ENCODE data around the gene HNRNPUL2. TPM values are rescaled to one million over a fixed set of nuclear protein-coding genes. Genes with fewer than 3 reads are reported as not detected.

Gene HNRNPUL2
- polyA plus RNA-seq, 1 experiment, result 28.2 TPM

GRCh38 chr11:62727872-62728170 lies 564 bp upstream of the HNRNPUL2 start:
- Histone ChIP-seq H3K27me3 (ENCODE audit: control insufficient read depth, insufficient read depth, low read length) (no peaks in the 10 kb centered on the region), H3K4me3 (ENCODE audit: low read depth, low read length) (peak overlapping the region; percentile 99), H3K9me3 (ENCODE audit: control insufficient read depth, insufficient read depth, low read length) (no peaks in the 10 kb centered on the region; the same call in 1 of the 2 replicates), H3K27ac (ENCODE audit: low read depth, low read length) (peak overlapping the region; percentile 98)
- ChIA-PET POLR2A (interaction anchor here (0.6 to 3.7 kb wide), 28 partner anchors 11 to 1627 kb away, joined by 3 to 41 read pairs (median 5); partner anchors contain the start of genes C11orf98, CSKMT, EEF1G and INTS5), CTCF (interaction anchor here (0.5 to 1.8 kb wide), 3 partner anchors 22 to 59 kb away, joined by 3 to 5 read pairs (median 3); no protein-coding TSS in a partner anchor)
- TF ChIP-seq CTCF (IDR thresholded peaks at IDR 0.05; ENCODE audit: low read depth, low read length), result no peak
- peak; percentile 92 for DNase-seq (ENCODE audit: low read depth, low spot score)

- ChIA-PET CTCF (interaction anchor here (0.5 to 1.8 kb wide), 4 partner anchors 21 to 60 kb away, joined by 3 to 6 read pairs (median 4); no protein-coding TSS in a partner anchor), POLR2A (interaction anchor here (0.5 to 3.7 kb wide), 25 partner anchors 14 to 935 kb away, joined by 3 to 41 read pairs (median 4); partner anchors contain the start of genes C11orf98, CSKMT, EEF1G and GANAB)
- Histone ChIP-seq H3K27ac (ENCODE audit: low read depth, low read length) (peak overlapping the region; percentile 70), H3K27me3 (ENCODE audit: control insufficient read depth, insufficient read depth, low read length) (no peaks in the 10 kb centered on the region), H3K4me3 (ENCODE audit: low read depth, low read length) (peak overlapping the region; percentile 99), H3K9me3 (ENCODE audit: control insufficient read depth, insufficient read depth, low read length) (no peaks in the 10 kb centered on the region; the same call in 1 of the 2 replicates)
- no peak for DNase-seq (ENCODE audit: low read depth, low spot score)
- no peak for TF ChIP-seq CTCF (IDR thresholded peaks at IDR 0.05; ENCODE audit: low read depth, low read length)
These were observed 417 bp downstream of the HNRNPUL2 start for GRCh38 chr11:62726915-62727164.

GRCh38 chr11:62726156-62726914 lies 922 bp downstream of the HNRNPUL2 start:
- Histone ChIP-seq H3K27ac (ENCODE audit: low read depth, low read length) (peak overlapping the region; percentile 70), H3K27me3 (ENCODE audit: control insufficient read depth, insufficient read depth, low read length) (no peaks in the 10 kb centered on the region), H3K4me3 (ENCODE audit: low read depth, low read length) (peak overlapping the region; percentile 99), H3K9me3 (ENCODE audit: control insufficient read depth, insufficient read depth, low read length) (no peaks in the 10 kb centered on the region; the same call in 1 of the 2 replicates)
- no peak for TF ChIP-seq CTCF (IDR thresholded peaks at IDR 0.05; ENCODE audit: low read depth, low read length)
- ChIA-PET CTCF (interaction anchor here (0.6 to 1.8 kb wide), 2 partner anchors 43 to 60 kb away, joined by 3 to 5 read pairs; no protein-coding TSS in a partner anchor), POLR2A (interaction anchor here (0.7 to 3.7 kb wide), 14 partner anchors 17 to 935 kb away, joined by 3 to 41 read pairs (median 7); partner anchors contain the start of genes C11orf98, CSKMT, LBHD1 and LRRN4CL)
- no peak for DNase-seq (ENCODE audit: low read depth, low spot score)

GRCh38 chr11:62725646-62726045 lies 1.6 kb downstream of the HNRNPUL2 start:
- peak overlapping the region; percentile 99 for H3K4me3 ChIP-seq (ENCODE audit: low read depth, low read length)
- H3K27me3 ChIP-seq (ENCODE audit: control insufficient read depth, insufficient read depth, low read length), result no peaks in the 10 kb centered on the region
- DNase-seq (ENCODE audit: low read depth, low spot score), result no peak
- TF ChIP-seq CTCF (IDR thresholded peaks at IDR 0.05; ENCODE audit: low read depth, low read length), result no peak
- no peak overlapping the region for H3K27ac ChIP-seq (ENCODE audit: low read depth, low read length)
- ChIA-PET POLR2A (interaction anchor here (3.1 kb wide), 1 partner anchor 60 kb away, joined by 30 read pairs; the partner anchor contains the start of genes C11orf98 and CSKMT), CTCF (no interaction called here)
- no peaks in the 10 kb centered on the region; the same call in 1 of the 2 replicates for H3K9me3 ChIP-seq (ENCODE audit: control insufficient read depth, insufficient read depth, low read length)

- ChIA-PET CTCF (interaction anchor here (1.3 to 1.4 kb wide), 2 partner anchors 62 to 329 kb away, joined by 4 to 7 read pairs; no protein-coding TSS in a partner anchor), POLR2A (interaction anchor here (0.7 kb wide), 1 partner anchor 66 kb away, joined by 3 read pairs; no protein-coding TSS in a partner anchor)
- peak overlapping the region; percentile 99 for H3K4me3 ChIP-seq (ENCODE audit: low read depth, low read length)
- DNase-seq (ENCODE audit: low read depth, low spot score), result no peak
- no peaks in the 10 kb centered on the region; the same call in 1 of the 2 replicates for H3K9me3 ChIP-seq (ENCODE audit: control insufficient read depth, insufficient read depth, low read length)
- no peak overlapping the region for H3K27ac ChIP-seq (ENCODE audit: low read depth, low read length)
- no peak for TF ChIP-seq CTCF (IDR thresholded peaks at IDR 0.05; ENCODE audit: low read depth, low read length)
- H3K27me3 ChIP-seq (ENCODE audit: control insufficient read depth, insufficient read depth, low read length), result no peaks in the 10 kb centered on the region
These were observed 3.1 kb downstream of the HNRNPUL2 start for GRCh38 chr11:62724171-62724570.

Data from AG04450 (cell line).